Measurements from ENCODE around the gene HEPACAM.
"Not testable (repeated sequence)": the region's sequence is repeated elsewhere in the genome, so short reads cannot be mapped to it uniquely, and the experiment has no call there.

HEPACAM gene, protein sequence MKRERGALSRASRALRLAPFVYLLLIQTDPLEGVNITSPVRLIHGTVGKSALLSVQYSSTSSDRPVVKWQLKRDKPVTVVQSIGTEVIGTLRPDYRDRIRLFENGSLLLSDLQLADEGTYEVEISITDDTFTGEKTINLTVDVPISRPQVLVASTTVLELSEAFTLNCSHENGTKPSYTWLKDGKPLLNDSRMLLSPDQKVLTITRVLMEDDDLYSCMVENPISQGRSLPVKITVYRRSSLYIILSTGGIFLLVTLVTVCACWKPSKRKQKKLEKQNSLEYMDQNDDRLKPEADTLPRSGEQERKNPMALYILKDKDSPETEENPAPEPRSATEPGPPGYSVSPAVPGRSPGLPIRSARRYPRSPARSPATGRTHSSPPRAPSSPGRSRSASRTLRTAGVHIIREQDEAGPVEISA

DNA sequence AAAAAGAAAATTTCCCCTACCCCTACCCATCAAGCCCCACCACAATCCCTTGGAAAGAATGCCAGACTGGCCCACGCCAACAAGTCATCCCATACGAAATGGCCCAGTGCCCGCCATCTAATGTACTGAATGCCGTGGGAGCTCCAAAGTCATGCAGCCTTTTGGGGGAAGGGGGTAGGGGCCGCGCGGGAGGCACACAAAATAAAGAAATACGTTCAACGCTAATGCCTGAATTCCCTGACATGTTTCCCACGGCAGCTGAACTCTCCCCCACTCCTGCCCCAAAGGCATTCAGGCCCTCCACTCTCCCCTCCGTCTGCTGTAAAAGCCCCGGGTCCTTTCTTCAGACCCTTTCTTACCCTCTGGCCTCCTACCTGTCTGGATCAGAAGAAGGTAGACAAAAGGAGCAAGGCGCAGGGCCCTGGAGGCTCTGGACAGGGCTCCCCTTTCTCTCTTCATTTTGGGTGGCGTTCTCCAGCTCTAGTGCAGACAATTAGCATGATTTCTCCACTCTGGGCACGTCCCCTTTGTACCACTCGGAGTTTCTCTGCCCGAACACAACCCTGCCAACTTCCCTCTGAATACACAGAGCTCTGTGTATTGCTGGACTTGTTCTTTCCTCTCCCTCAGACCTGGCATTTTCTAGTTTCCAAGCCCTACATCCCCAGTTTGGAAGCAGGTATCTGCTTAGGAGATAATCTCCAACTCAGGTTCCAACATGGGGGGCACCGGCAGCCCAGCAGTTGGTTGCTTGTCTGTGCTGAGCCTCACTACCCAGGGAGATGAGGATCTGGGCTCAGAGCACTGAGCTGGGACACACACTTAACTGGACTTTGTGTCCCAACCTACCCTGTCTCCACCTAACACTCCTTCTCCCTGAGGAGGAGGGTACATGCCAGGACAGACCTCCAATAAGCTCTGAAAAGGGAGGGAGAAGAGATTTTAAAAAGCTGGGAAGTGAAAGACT is at the start of gene HEPACAM:
TSS of gene HEPACAM (minus strand) at position 500 of the 967 bp plus-strand sequence. CDS start at position 459, 41 bp downstream.
- no peak within 1 kb of the TSS for H3K4me3 ChIP-seq (ENCODE audit: low read depth, low read length)

DNA sequence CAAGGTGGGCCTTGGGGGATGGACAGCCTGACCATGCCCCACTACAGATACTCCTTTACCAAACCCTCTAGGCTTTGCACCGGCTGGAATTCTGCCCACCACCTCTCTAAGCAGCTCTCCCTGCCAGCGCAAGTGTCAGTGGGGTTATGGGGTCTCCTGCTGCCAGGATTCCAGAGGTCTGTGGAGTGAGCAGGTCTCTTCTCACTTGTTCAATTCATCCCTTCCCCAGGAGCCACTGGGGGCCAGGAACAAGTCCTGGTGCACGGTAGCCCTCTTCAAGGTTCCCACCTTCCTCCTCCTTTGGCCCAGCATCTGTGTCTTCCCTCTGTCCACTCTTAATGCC is 48.6 kb upstream of the HEPACAM start:
- no peak overlapping the region for H3K4me3 ChIP-seq (ENCODE audit: low read depth, low read length)

DNA sequence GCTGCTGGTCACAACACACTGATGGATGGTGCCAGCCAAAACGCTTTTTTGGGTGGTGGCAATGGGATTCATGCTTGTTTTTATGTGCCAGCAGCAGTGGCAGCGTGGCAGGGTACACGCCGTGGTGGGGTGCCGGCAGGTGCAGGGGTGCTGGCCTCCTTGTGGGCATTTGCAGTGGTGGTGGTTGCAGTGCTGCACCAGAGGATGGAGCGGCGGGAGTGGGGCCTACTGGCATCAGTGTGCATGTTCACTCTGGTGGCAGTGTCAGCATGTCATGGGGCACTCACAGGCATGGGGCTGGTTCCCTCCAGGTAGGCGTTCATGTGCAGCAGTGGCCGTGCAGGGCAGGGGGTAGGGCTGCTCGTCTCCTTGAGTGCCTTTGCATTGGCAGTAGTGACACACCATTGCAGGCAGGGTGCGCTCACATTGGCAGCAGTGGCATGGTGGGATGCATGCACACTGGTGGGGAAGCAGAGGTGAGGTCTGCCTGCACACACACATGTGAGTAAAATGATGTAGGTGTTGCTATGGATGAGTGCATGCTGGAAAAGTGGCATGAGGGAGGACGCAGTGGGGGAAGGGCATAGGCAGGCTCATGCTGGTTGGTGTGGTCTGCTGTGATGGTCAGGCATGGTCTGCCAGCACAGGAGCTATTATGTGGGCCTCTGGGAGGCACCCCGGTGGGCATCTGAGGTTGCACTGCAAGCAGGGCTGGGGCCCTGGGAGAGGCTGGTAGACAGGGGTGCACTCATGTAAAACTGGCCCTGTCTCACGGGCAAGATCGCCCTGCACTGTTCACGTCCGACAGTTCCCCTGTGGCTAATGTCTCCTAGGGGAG is 48.0 kb upstream of the HEPACAM start:
- no peak overlapping the region for H3K4me3 ChIP-seq (ENCODE audit: low read depth, low read length)

DNA sequence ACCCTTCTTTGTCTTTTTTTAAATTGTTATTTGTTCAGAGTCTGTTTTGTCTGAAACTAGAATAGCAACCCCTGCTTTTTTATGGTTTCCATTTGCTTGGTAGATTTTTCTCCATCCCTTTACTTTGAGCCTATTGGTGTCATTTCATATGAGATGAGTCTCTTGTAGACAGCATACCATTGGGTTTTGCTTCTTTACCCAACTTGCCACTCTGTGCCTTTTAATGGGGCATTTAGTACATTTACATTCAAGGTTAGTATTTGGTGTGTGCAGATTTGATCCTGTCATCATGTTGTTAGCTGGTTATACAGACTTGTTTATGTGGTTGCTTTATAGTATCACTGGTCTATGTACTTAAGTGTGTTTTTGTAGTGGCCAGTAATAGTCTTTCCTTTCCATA is 46.2 kb upstream of the HEPACAM start:
- no peak overlapping the region for H3K4me3 ChIP-seq (ENCODE audit: low read depth, low read length)

DNA sequence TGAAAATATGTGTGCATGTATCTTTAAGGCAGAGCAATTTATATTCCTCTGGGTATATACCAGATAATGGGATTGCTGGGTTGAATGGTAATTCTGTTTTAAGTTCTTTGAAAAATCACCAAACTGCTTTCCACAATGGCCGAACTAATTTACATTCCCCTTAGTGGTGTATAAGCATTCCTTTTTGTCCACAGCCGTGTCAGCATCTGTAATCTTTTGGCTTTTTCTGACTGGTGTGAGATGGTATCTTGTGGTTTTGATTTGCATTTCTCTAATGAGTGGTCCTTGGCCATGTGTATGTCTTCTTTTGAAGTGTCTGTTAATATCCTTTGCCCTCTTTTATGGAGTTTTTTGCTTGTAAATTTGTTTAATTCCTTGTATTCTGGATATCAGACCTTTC is 42.5 kb upstream of the HEPACAM start:
- H3K4me3 ChIP-seq (ENCODE audit: low read depth, low read length) = no peak overlapping the region

DNA sequence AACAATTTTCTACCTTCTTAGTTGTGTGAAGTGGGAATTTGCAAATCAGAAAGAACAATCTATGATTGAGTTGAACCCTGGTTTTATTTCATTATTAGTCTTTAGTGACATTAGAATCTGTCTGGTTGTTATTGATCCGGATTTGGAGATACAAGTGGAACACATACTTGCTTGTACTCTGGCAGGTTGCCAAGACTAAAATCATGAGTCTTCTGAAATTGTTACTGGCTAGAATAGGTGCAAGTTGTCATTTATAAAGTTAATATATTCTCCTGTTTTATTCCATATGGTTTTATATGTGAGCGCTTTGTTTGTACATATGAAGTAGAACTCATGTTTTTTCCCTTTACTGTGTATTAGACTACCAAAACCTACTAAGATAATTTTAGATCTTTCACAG is 41.2 kb upstream of the HEPACAM start:
- H3K4me3 ChIP-seq (ENCODE audit: low read depth, low read length) = no peak overlapping the region

DNA sequence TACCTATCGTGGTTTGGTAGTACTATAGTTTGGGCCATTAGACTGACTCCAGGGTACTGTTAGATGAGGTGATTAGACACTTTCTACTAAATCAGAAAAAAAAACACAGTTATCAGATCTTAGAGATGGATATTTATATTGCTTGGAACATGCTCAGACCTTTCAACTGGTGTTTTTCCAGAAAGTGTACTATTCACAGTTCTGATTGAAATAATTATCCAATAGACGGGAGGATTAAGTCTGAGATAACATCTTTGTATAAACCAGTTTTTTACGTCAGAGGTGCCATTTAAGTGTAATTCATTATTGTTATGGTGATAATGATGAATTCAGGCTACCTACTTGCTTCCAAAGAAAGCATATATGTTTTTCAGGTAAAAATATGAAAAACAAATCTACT is 40.7 kb upstream of the HEPACAM start:
- H3K4me3 ChIP-seq (ENCODE audit: low read depth, low read length) = no peak overlapping the region

DNA sequence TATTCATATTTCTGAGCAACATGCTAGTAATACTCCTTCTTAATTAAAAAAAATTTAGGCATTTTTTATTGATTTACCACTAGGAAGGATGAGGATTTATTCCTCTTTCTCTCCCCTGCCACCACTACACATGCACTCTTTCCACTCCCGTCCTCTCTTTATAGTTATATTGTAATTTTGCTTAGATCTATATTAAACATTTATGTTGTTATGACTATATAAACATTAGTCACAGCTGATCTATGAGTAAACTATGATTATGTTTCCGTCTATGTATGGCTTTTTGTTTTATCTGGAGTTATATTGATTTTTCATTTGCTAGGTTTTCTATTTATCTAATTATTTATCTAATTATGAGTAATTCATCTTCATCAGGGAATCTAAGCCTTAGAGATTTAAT is 36.0 kb upstream of the HEPACAM start:
- H3K4me3 ChIP-seq (ENCODE audit: low read depth, low read length) = no peak overlapping the region

DNA sequence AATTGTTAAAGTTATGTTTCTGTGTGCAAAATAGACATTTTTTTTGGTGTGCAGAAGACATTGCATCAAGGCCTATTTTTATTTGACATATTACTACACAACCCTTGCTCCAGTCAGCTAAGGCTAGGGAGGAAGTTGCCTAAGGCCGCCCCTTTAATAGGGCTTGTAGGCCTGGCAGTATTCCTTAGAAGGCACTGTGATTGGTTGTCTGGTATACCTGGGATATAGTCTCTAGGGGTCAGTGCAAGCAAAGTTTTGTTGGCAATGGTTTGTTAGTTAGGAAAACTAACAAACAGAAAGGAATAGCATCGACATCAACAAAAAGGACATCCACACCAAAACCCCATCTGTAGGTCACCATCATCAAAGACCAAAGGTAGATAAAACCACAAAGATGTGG is 35.1 kb upstream of the HEPACAM start:
- H3K4me3 ChIP-seq (ENCODE audit: low read depth, low read length) = no peak overlapping the region

DNA sequence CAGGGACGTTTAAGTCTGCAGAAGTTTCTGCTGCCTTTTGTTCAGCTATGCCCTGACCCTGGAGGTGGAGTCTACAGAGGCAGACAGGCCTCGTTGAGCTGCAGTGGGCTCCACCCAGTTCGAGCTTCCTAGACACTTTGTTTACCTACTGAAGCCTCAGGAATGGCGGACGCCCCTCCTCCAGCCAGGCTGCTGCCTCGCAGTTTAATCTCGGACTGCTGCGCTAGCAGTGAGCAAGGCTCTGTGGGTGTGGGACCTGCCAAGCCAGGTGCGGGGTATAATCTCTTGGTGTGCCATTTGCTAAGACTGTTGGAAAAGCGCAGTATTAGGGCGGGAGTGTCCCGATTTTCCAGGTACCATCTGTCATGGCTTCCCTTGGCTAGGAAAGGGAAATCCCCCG is 32.4 kb upstream of the HEPACAM start:
- H3K4me3 ChIP-seq (ENCODE audit: low read depth, low read length) = not testable (repeated sequence)

DNA sequence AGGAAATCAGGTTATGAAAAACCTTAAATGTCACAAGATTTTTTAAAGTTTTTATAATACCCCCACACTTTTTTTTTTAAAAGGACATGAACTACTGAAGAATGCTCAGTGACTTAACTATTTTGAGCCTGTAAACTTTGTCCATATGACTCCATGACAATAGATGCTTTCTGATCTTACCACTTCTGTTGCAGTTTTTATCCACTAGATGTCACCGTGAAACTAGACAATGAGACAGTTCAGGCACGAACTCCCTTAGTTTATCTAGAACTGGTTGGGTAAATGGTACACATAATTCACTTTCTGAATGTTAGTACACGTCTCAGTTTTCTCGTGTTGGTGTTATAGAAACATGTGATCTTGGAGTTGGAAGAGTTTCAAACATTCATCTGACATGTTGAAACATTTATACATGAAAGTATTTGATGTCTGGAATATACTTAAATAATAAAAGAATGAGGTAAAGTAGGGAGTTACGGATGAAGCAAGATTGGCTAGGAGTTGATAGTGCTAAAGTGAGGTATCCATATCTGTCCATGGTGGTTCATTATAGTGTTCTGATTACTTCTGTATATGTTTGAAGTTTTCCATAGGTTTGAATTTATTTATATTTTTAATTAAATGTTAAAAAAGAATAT is 26.2 kb upstream of the HEPACAM start:
- H3K4me3 ChIP-seq (ENCODE audit: low read depth, low read length) = no peak overlapping the region

DNA sequence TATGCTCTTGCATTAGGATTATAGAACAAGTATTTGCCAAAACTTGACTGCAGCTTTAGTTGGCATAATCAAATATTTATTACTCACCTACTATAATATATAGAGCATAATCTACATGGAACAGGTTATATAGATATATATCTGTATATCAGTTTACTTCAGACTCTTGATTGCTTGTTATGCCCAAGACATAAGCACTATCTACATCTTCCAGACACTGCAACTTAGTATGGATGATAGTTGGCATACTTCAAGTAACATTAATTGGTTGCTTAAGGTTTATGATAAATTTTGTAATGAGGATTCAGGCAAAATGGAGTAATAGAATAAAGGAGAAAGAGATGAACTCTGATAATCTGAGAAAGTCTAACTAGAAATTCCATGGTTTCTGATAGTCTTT is 19.2 kb upstream of the HEPACAM start:
- H3K4me3 ChIP-seq (ENCODE audit: low read depth, low read length) = no peak overlapping the region

DNA sequence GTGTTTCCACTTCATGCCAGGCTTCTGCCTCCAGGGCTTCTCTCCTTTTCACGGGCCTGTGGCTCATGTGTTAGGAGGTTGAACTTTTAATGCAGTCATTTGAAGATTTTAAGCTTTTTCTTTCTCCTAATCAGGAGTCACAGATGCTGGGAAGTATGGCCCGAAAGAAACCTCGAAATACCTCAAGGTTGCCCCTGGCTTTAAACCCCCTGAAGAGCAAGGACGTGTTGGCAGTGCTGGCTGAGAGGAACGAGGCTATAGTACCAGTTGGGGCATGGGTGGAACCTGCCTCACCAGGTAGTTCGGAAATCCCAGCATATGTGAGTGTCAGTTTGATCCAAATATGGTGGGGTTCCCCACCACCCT is 18.7 kb upstream of the HEPACAM start:
- H3K4me3 ChIP-seq (ENCODE audit: low read depth, low read length) = peak overlapping the region; percentile 79

DNA sequence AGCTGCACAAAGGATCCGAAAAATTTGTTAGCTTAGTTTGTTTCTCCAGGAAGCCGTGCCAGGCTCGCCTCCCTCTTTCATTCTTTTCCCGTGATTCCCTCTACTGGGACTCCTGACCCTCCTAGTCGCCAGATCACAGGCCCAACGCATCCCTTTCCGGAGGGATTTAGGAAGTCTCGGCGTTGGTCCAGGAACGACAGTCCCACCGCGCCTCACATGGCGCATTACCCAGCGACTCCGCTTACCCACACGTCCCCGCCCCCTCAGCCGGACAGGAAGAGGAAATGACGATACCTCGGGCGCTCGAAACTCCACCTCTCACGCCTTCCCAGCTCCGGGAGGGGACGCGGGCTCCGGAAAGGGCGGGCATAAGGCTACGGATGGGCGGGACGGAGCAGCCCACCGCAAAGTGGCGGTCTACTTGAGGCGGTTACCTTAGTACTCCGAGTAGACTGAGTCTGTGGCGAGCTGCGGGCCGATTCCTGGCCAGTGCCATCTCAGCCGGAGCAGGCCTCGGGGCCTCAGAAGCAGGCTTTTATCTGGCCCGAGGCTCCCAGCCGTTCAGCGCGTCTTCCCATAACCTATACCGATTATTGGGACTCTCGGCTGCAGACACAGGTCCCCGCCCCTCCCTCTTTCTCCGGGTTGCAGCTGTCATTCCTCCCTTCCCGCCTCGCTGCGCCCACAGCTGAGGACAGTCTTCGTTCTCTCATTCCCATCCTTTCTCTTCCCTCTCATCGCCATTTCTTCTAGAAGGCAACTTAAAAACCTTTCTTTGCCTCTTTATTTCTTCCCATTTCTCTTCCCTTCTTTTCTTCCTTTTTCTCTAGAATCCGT is 18.1 kb upstream of the HEPACAM start, which contains the start of gene CCDC15:
TSS of gene CCDC15 (plus strand) at position 450 of the 837 bp plus-strand sequence. CDS start 531 bp downstream, outside the sequence.
- H3K4me3 ChIP-seq (ENCODE audit: low read depth, low read length) = peak within 1 kb of the TSS; percentile 79

DNA sequence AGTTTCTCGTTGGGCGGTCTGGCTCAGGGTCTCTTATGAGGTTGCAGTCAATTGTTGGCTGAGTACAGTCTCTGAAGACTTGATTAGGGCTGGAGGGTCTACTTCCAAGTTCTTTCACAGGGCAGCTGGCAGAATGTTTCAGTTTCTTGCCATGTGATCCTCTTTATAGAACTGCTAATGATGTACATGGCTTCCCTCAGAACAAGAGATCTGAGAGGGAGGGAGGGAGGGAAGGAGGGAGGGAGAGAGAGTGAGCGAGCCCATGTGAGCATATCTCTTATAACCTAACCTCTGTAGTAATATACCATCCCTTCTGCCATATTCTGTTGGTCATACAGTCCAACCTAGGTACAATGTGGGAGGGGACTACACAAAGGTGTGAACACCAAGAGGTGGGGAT is 15.5 kb upstream of the HEPACAM start:
- no peak overlapping the region for H3K4me3 ChIP-seq (ENCODE audit: low read depth, low read length)

DNA sequence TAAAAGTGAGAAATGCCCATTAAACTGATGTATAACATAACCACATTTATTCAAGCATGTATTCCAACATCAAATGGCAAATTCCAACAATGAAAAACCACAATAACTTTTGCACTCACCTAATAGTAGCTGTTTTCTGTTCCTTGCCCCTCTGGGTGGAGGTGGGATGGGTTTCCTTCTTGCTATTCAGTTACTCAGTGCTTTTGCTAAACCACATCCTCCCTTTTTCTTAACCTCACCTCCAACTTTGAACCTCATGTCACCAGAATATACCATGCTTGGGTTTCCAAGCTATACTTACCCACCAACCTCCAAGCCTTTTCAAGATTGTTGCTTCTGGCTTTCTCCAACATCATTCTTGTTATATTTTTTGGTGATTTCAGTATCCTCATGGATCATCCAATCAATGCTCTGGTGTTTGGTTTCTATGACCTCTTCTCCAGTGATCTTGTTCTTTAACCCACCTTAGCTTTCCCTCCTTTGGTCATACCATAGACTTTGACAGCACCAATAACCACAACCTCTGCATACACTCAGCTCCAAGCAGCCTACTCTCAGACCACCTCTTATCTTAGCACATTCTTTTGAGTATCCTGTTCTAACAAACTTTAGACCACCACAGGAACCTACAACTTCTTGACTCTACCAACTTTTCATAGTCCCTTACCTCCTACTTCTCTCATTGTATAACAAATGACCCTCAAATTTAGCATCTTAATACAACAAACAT is 14.9 kb upstream of the HEPACAM start:
- no peak overlapping the region for H3K4me3 ChIP-seq (ENCODE audit: low read depth, low read length)

DNA sequence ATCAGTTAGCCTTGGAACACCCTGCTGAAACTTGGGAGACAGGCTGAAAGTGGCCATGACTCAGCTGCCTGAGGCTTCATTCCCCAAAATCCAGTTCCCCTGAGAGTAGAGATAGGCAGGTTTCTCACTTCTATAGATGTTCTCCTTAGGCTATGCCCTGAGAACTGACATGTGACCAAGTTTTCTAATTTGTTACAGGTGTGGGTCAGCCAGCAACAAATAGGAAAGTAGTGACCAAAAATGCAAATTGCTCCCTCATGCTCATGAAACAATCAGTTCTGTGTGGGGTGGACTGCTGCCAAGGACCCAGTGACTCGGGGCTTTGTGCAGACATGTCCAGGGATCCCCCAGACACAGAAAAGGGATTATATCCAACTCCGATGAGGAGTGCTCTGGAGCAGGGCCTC is 10.9 kb upstream of the HEPACAM start:
- no peak overlapping the region for H3K4me3 ChIP-seq (ENCODE audit: low read depth, low read length)

DNA sequence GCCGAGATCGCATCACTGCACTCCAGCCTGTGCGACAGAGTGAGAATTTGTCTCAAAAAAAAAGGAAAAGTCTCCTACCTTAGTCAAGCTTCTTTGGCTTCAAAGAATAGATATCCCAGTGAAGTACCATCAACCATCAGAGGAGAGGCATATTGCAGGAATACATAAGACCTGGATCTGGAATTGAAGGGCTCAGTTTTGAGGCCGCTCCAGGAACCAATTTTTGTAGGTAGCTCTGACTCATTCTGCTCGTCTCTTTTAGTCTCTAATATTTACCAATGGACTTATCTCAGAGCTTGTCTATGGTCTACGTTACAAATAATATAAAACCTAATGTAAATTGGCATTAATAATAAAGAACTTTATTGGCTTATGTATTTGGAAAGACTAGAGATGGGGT is 10.0 kb upstream of the HEPACAM start:
- no peak overlapping the region for H3K4me3 ChIP-seq (ENCODE audit: low read depth, low read length)

DNA sequence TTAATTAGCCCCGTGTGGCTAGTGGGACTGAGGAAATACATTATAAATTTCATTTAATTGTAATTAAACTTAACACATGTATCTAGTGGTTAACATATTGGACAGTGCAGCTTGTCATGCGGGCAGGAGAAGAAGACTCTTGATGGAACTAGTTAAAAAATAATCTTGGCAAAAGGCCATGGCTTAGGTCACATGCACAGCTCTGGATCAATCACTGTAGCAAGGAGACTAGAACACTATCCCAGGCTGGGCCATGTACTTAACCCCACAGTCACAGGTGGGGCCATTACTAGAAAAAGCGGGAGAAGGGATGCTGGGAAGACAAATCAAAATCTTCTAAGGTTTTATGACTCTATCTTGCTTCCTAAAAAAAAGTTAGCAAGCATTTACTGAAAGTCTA is 8.7 kb upstream of the HEPACAM start:
- H3K4me3 ChIP-seq (ENCODE audit: low read depth, low read length) = no peak overlapping the region

Measured in iPS-11a (cell line).